ENCODE results near the gene PNMT. TPM values are rescaled to one million over a fixed set of nuclear protein-coding genes. Genes with fewer than 3 reads are reported as not detected.

PNMT gene
- total and polyA plus RNA-seq, 2 of the 8 experiments (the other 6 are each of a cell fraction or from before 2014, with no cell fraction given) = 5.6 to 10.9 TPM

- H2AFZ ChIP-seq (ENCODE audit: low read length) = no peak overlapping the region
- no peak overlapping the region for H4K5ac ChIP-seq (ENCODE audit: insufficient read length, low read depth, low read length)
- no peak for DNase-seq (ENCODE audit: low read depth in 1 of 2, low spot score in 2 of 2)
- FAIRE-seq = no peak
- H2BK15ac ChIP-seq (ENCODE audit: low read length) = no peak overlapping the region
- peaks cover 7 to 10% of the 10 kb centered on the region in 2 experiments for H4K20me1 ChIP-seq (replicated peaks in 1 of 2; ENCODE audit: control insufficient read depth in 1 of 2, insufficient read depth in 2 of 2, low read length in 2 of 2)
- no peak overlapping the region for H3K9ac ChIP-seq (replicated peaks in 1 of 4; ENCODE audit: extremely low read depth in 1 of 4, low read depth in 3 of 4, low read length in 3 of 4)
- no peak overlapping the region for H4K91ac ChIP-seq (replicated peaks; ENCODE audit: insufficient read length, low read length)
- H3K36me3 ChIP-seq (ENCODE audit: control insufficient read depth in 2 of 4, insufficient read depth in 4 of 4, low read length in 3 of 4) = peaks cover 40 to 89% (median 68%) of the 10 kb centered on the region in 4 experiments
- H3K14ac ChIP-seq (ENCODE audit: insufficient read length) = no peak overlapping the region
- no peaks in the 10 kb centered on the region for H3K4me1 ChIP-seq (replicated peaks in 1 of 4; ENCODE audit: control insufficient read depth in 3 of 4, insufficient read depth in 4 of 4, low read length in 3 of 4)
- H3K27me3 ChIP-seq (replicated peaks in 1 of 4; ENCODE audit: control insufficient read depth in 3 of 4, extremely low read depth in 1 of 4, insufficient read depth in 3 of 4, low read length in 3 of 4) = no peaks in the 10 kb centered on the region
- no peak overlapping the region for H2AK5ac ChIP-seq (ENCODE audit: low read depth, low read length)
- POLR2A ChIA-PET (ENCODE audit: partially characterized antibody) = interaction anchor here (0.9 to 4.5 kb wide), 6 partner anchors 13 to 28 kb away, joined by 3 to 23 read pairs (median 4); partner anchors contain the start of genes ERBB2 and MIEN1
- no peaks in the 10 kb centered on the region for H3K23me2 ChIP-seq (ENCODE audit: low read depth, low read length)
- no peak overlapping the region for H3K4me2 ChIP-seq (ENCODE audit: insufficient read depth in 1 of 2, low read depth in 2 of 2, low read length in 2 of 2)
- H3K18ac ChIP-seq (ENCODE audit: extremely low read depth, low read length) = no peak overlapping the region
- H3K79me1 ChIP-seq (ENCODE audit: low read depth, low read length) = peaks cover 2% of the 10 kb centered on the region; the same call in 1 of the 2 replicates
- H3K23ac ChIP-seq (ENCODE audit: insufficient read length) = no peak overlapping the region
- H2BK5ac ChIP-seq (ENCODE audit: low read depth, low read length) = no peak overlapping the region
- H3K9me3 ChIP-seq (ENCODE audit: insufficient read depth in 2 of 2, low read depth in 1 of 2, low read length in 1 of 2) = no peaks in the 10 kb centered on the region
- H3K56ac ChIP-seq (replicated peaks; ENCODE audit: insufficient read length, low read depth, low read length) = no peak overlapping the region
- CTCF ChIA-PET (ENCODE audit: partially characterized antibody) = interaction anchor here (0.9 to 1.7 kb wide), 2 partner anchors 12 to 96 kb away, joined by 3 to 7 read pairs; no protein-coding TSS in a partner anchor
- 93% methylated on average over 11 of the region's 11 CpGs; no CpG with 5 or more reads in 1 of the 2 experiments for WGBS, 2 experiments (ENCODE audit: extremely low coverage in 1 of 2, insufficient coverage in 1 of 2, insufficient read length in 1 of 2, insufficient replicate concordance in 2 of 2, low coverage in 1 of 2, low lambda C conversion rate in 2 of 2, missing lambda C conversion rate in 1 of 2)
- no peak overlapping the region for H4K8ac ChIP-seq (ENCODE audit: extremely low read depth, insufficient read depth, low read length)
- H2BK12ac ChIP-seq (ENCODE audit: low read depth, low read length) = no peak overlapping the region
- H3K79me2 ChIP-seq (ENCODE audit: control insufficient read depth in 1 of 2, insufficient read depth in 2 of 2, low read length in 2 of 2) = peaks cover 0 to 4% of the 10 kb centered on the region in 2 experiments; a peak in 2 of 4 replicates
- no peak overlapping the region for H2BK20ac ChIP-seq (ENCODE audit: low read length)
- no peak overlapping the region for H3K4me3 ChIP-seq (ENCODE audit: extremely low read depth in 1 of 4, insufficient read depth in 2 of 4, low read depth in 3 of 4, low read length in 4 of 4)
- H2BK120ac ChIP-seq (replicated peaks; ENCODE audit: low read depth, low read length) = no peak overlapping the region
- no peak overlapping the region for H3K4ac ChIP-seq (replicated peaks; ENCODE audit: insufficient read length, low read depth, low read length)
- H3K27ac ChIP-seq (ENCODE audit: low read depth, low read length) = no peak overlapping the region
- TF ChIP-seq ZNF274 (IDR thresholded peaks at IDR 0.05; ENCODE audit: borderline replicate concordance, extremely low read depth, low read length) (no peak), KDM4A (IDR thresholded peaks at IDR 0.05; ENCODE audit: low read depth, low read length, severe bottlenecking) (no peak), GTF2F1 (IDR thresholded peaks at IDR 0.05; ENCODE audit: borderline replicate concordance, low read depth, low read length) (no peak), BACH1 (IDR thresholded peaks at IDR 0.05; ENCODE audit: low read length) (no peak), SIRT6 (IDR thresholded peaks at IDR 0.05; ENCODE audit: low read length) (no peak), PHF8 (conservative IDR thresholded peaks at IDR 0.05; ENCODE audit: low read depth, low read length) (no peak), HDAC6 (IDR thresholded peaks at IDR 0.05; ENCODE audit: low read depth, low read length) (no peak), JUN (IDR thresholded peaks at IDR 0.05; ENCODE audit: low read depth, low read length) (no peak)
- TF ChIP-seq, protein P1, sequence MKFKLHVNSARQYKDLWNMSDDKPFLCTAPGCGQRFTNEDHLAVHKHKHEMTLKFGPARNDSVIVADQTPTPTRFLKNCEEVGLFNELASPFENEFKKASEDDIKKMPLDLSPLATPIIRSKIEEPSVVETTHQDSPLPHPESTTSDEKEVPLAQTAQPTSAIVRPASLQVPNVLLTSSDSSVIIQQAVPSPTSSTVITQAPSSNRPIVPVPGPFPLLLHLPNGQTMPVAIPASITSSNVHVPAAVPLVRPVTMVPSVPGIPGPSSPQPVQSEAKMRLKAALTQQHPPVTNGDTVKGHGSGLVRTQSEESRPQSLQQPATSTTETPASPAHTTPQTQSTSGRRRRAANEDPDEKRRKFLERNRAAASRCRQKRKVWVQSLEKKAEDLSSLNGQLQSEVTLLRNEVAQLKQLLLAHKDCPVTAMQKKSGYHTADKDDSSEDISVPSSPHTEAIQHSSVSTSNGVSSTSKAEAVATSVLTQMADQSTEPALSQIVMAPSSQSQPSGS (IDR thresholded peaks at IDR 0.05; ENCODE audit: low read length) = no peak
- TF ChIP-seq, protein P2, sequence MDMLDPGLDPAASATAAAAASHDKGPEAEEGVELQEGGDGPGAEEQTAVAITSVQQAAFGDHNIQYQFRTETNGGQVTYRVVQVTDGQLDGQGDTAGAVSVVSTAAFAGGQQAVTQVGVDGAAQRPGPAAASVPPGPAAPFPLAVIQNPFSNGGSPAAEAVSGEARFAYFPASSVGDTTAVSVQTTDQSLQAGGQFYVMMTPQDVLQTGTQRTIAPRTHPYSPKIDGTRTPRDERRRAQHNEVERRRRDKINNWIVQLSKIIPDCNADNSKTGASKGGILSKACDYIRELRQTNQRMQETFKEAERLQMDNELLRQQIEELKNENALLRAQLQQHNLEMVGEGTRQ (IDR thresholded peaks at IDR 0.05; ENCODE audit: low read length) = no peak
Measured at GRCh38 chr17:39716879-39717536, 48.8 kb downstream of the PNMT start.
